Measurements from ENCODE around the gene DYNLL1.

DNA sequence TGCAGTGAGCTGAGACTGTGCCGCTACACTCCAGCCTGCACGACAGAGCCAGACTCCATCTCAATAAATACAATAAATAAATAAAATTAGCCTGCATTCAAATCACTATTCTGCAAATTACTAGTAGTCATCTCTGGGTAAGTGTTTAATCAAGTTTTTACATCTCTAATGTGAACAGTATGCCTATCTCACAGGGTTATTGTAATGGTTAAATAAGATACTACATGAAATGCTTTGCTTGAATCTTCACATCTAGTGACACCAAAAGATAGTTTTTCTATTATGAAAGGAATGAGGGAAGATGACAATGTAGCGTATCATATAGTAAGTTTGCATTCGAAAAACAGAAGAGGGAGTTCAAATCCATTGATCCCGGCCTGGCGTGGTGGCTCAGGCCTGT, 28.5 kb upstream of the DYNLL1 start:
- TF ChIP-seq, protein P1, sequence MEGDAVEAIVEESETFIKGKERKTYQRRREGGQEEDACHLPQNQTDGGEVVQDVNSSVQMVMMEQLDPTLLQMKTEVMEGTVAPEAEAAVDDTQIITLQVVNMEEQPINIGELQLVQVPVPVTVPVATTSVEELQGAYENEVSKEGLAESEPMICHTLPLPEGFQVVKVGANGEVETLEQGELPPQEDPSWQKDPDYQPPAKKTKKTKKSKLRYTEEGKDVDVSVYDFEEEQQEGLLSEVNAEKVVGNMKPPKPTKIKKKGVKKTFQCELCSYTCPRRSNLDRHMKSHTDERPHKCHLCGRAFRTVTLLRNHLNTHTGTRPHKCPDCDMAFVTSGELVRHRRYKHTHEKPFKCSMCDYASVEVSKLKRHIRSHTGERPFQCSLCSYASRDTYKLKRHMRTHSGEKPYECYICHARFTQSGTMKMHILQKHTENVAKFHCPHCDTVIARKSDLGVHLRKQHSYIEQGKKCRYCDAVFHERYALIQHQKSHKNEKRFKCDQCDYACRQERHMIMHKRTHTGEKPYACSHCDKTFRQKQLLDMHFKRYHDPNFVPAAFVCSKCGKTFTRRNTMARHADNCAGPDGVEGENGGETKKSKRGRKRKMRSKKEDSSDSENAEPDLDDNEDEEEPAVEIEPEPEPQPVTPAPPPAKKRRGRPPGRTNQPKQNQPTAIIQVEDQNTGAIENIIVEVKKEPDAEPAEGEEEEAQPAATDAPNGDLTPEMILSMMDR (conservative IDR thresholded peaks at IDR 0.05 in 1 of 2, IDR thresholded peaks at IDR 0.05 in 1 of 2; ENCODE audit: low read depth in 1 of 2, low read length in 2 of 2): no peak
- no peak for TF ChIP-seq EZH2 (IDR thresholded peaks at IDR 0.05; ENCODE audit: low read length, missing control alignments)

All from fibroblast of lung (primary cell).